Liver (tissue), 9 donors: ENCODE measurements around the gene DENND4C. TPM values are rescaled to one million over a fixed set of nuclear protein-coding genes. Genes with fewer than 3 reads are reported as not detected.

Source experiments
- DNase-seq: peaks from one replicate; pipeline ENCODE4 v3.0.0-alpha.2; 2017; ENCODE audit warnings: low spot score
- H3K27ac ChIP-seq, 2 donors: one replicate each; pipeline ENCODE4 v1.7.0; 2013; ENCODE audit warnings: inconsistent platforms in 2 of 2, low read length in 2 of 2, control low read depth in 1 of 2, low read depth in 1 of 2, mild to moderate bottlenecking in 1 of 2
- H3K27me3 ChIP-seq, 4 donors: one replicate each; pipeline versions ENCODE4 v1.6.1 to v1.7.0; 2013; ENCODE audit warnings: low read length in 3 of 4, inconsistent platforms in 1 of 4, mild to moderate bottlenecking in 1 of 4, moderate library complexity in 1 of 4; ENCODE audit not compliant: control insufficient read depth in 4 of 4, insufficient read depth in 4 of 4
- H3K36me3 ChIP-seq, 4 donors: one replicate each; pipeline versions ENCODE4 v1.6.1 to v1.7.0; 2013; ENCODE audit warnings: low read length in 3 of 4, mild to moderate bottlenecking in 3 of 4, low read depth in 1 of 4, moderate library complexity in 1 of 4; ENCODE audit not compliant: control insufficient read depth in 4 of 4, insufficient read depth in 3 of 4
- H3K4me1 ChIP-seq, 4 donors: one replicate each; pipeline versions ENCODE4 v1.6.1 to v1.7.0; 2013; ENCODE audit warnings: low read length in 3 of 4, mild to moderate bottlenecking in 3 of 4, moderate library complexity in 1 of 4; ENCODE audit not compliant: control insufficient read depth in 4 of 4, insufficient read depth in 4 of 4
- H3K4me3 ChIP-seq, 3 donors: one replicate each; pipeline versions ENCODE4 v1.6.1 to v1.7.0; 2013; ENCODE audit warnings: low read length in 3 of 3, control low read depth in 1 of 3, low read depth in 1 of 3, mild to moderate bottlenecking in 1 of 3
- H3K9ac ChIP-seq, 2 donors: one replicate each; pipeline ENCODE4 v1.7.0; 2013; ENCODE audit warnings: low read length in 2 of 2, mild to moderate bottlenecking in 2 of 2, moderate library complexity in 2 of 2, control low read depth in 1 of 2, low read depth in 1 of 2
- H3K9me3 ChIP-seq, 4 donors: one replicate each; pipeline versions ENCODE4 v1.6.1 to v1.7.0; 2013; ENCODE audit warnings: low read length in 3 of 4; ENCODE audit not compliant: control insufficient read depth in 4 of 4
- EGR1 ChIP-seq, 2 donors: IDR thresholded peaks; 2 replicates each; pipeline ENCODE4 v1.6.1; 2016 to 2018; ENCODE audit warnings: antibody characterized with exemption in 2 of 2, low read depth in 2 of 2
- FOXA1 ChIP-seq: IDR thresholded peaks from 2 replicates; pipeline ENCODE4 v1.6.1; 2016; ENCODE audit warnings: antibody characterized with exemption
- FOXA2 ChIP-seq: IDR thresholded peaks from 2 replicates; pipeline ENCODE4 v1.6.1; 2016; ENCODE audit warnings: antibody characterized with exemption
- GABPA ChIP-seq, 2 donors: IDR thresholded peaks in 1 of 2; conservative IDR thresholded peaks in 1 of 2; 2 replicates each; pipeline ENCODE4 v1.6.1; 2016; ENCODE audit warnings: antibody characterized with exemption in 2 of 2, mild to moderate bottlenecking in 1 of 2, moderate library complexity in 1 of 2
- HNF4A ChIP-seq, 2 donors: conservative IDR thresholded peaks; 2 replicates each; pipeline ENCODE4 v1.6.1; 2016; ENCODE audit warnings: antibody characterized with exemption in 2 of 2, mild to moderate bottlenecking in 2 of 2
- HNF4G ChIP-seq: IDR thresholded peaks from 2 replicates; pipeline ENCODE4 v1.6.1; 2016; ENCODE audit warnings: antibody characterized with exemption
- JUND ChIP-seq, 2 donors: IDR thresholded peaks; 2 replicates each; pipeline ENCODE4 v1.6.1; 2016; ENCODE audit warnings: antibody characterized with exemption in 2 of 2
- NR2F2 ChIP-seq: IDR thresholded peaks from 2 replicates; pipeline ENCODE4 v1.6.1; 2016; ENCODE audit warnings: antibody characterized with exemption
- RAD21 ChIP-seq, 2 donors: IDR thresholded peaks; 2 replicates each; pipeline ENCODE4 v1.6.1; 2016; ENCODE audit warnings: antibody characterized with exemption in 2 of 2, mild to moderate bottlenecking in 2 of 2
- RXRA ChIP-seq, 2 donors: IDR thresholded peaks; 2 replicates each; pipeline ENCODE4 v1.6.1; 2017 to 2018; ENCODE audit warnings: antibody characterized with exemption in 2 of 2, mild to moderate bottlenecking in 1 of 2
- SP1 ChIP-seq: IDR thresholded peaks from 2 replicates; pipeline ENCODE4 v1.6.1; 2018; ENCODE audit warnings: antibody characterized with exemption, mild to moderate bottlenecking
- TAF1 ChIP-seq: conservative IDR thresholded peaks from 2 replicates; pipeline ENCODE4 v1.6.1; 2016; ENCODE audit warnings: antibody characterized with exemption, mild to moderate bottlenecking
- YY1 ChIP-seq: IDR thresholded peaks from 2 replicates; pipeline ENCODE4 v1.6.1; 2016; ENCODE audit warnings: antibody characterized with exemption, mild to moderate bottlenecking
- ZBTB33 ChIP-seq: IDR thresholded peaks from 2 replicates; pipeline ENCODE4 v1.6.1; 2016; ENCODE audit warnings: antibody characterized with exemption
- WGBS: extraction: QIAGEN DNeasy Blood & Tissue Kit; methylation state at CpG from one replicate; pipeline ENCODE4 v1.1.7; 2013; 5-methylcytosine and 5-hydroxymethylcytosine counted together
- polyA plus RNA-seq, 2 donors: library from polyadenylated mRNA; stranded (reverse) in 1 of 2; unstranded in 1 of 2; fragments of 200-250 nt in 1 of 2; fragments of >200 nt in 1 of 2; fragmentation: Nextera tagmentation in 1 of 2; extraction: Ambion mirVana in 1 of 2; gene quantifications; one replicate each; pipeline versions ENCODE4 v1.2.1 to v1.2.3, GENCODE V29; 2013 to 2015
- total RNA-seq, 2 donors: library from RNA; depleted of rRNA; stranded (reverse); fragments of >200 nt; gene quantifications; one replicate each; pipeline ENCODE4 v1.2.3, GENCODE V29; 2014
- TF ChIP-seq, protein P1 (sequence below): IDR thresholded peaks from 2 replicates; pipeline ENCODE4 v1.6.1; 2016; ENCODE audit warnings: antibody characterized with exemption, mild to moderate bottlenecking
- TF ChIP-seq, protein P2 (sequence below): fragments of 150-350 bp; IDR thresholded peaks from 2 replicates; pipeline ENCODE4 v1.5.1; 2017; ENCODE audit warnings: improper control_type of control experiment, low read depth, low read length; ENCODE audit not compliant: missing input control
- TF ChIP-seq, protein P3 (sequence below): IDR thresholded peaks from 2 replicates; pipeline ENCODE4 v1.6.1; 2016; ENCODE audit warnings: antibody characterized with exemption
- donor health status: healthy.
- donor health status: healthy.
- donor health status: healthy.
- donor health status: healthy.
- donor health status: healthy.

The DENND4C gene
- total and polyA plus RNA-seq, 4 donors = 6.9 to 54.9 (median 14.8) TPM

DNA sequence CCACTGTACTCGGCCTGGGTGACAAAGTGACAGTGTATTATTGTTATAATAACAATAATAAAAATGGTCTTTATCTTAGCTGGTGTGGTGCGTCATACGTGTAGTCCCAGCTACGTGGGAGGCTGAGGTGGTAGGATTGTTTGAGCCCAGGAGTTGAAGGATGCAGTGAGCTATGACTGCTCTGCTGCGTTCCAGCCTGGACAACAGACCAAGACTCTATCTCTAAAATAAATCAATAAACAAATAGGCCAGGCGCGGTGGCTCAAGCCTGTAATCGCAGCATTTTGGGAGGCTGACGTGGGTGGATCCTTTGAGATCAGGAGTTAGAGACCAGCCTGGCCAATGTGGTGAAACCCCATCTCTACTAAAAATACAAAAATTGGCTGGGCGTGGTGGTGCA is 9.2 kb upstream of the DENND4C start:
- WGBS = 68% methylated on average over 10 of the region's 10 CpGs
- no peaks in the 10 kb centered on the region for H3K36me3 ChIP-seq
- no peaks in the 10 kb centered on the region for H3K9me3 ChIP-seq
- no peaks in the 10 kb centered on the region for H3K4me1 ChIP-seq
- H3K27me3 ChIP-seq = no peaks in the 10 kb centered on the region
- TF ChIP-seq RXRA (IDR thresholded peaks at IDR 0.05) (no peak), ZBTB33 (no peak)
- TF ChIP-seq, protein P1, sequence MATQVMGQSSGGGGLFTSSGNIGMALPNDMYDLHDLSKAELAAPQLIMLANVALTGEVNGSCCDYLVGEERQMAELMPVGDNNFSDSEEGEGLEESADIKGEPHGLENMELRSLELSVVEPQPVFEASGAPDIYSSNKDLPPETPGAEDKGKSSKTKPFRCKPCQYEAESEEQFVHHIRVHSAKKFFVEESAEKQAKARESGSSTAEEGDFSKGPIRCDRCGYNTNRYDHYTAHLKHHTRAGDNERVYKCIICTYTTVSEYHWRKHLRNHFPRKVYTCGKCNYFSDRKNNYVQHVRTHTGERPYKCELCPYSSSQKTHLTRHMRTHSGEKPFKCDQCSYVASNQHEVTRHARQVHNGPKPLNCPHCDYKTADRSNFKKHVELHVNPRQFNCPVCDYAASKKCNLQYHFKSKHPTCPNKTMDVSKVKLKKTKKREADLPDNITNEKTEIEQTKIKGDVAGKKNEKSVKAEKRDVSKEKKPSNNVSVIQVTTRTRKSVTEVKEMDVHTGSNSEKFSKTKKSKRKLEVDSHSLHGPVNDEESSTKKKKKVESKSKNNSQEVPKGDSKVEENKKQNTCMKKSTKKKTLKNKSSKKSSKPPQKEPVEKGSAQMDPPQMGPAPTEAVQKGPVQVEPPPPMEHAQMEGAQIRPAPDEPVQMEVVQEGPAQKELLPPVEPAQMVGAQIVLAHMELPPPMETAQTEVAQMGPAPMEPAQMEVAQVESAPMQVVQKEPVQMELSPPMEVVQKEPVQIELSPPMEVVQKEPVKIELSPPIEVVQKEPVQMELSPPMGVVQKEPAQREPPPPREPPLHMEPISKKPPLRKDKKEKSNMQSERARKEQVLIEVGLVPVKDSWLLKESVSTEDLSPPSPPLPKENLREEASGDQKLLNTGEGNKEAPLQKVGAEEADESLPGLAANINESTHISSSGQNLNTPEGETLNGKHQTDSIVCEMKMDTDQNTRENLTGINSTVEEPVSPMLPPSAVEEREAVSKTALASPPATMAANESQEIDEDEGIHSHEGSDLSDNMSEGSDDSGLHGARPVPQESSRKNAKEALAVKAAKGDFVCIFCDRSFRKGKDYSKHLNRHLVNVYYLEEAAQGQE = no peak
- no peak overlapping the region for H3K27ac ChIP-seq
- DNase-seq = no peak
- H3K4me3 ChIP-seq = no peak overlapping the region
- no peak overlapping the region for H3K9ac ChIP-seq

DNA sequence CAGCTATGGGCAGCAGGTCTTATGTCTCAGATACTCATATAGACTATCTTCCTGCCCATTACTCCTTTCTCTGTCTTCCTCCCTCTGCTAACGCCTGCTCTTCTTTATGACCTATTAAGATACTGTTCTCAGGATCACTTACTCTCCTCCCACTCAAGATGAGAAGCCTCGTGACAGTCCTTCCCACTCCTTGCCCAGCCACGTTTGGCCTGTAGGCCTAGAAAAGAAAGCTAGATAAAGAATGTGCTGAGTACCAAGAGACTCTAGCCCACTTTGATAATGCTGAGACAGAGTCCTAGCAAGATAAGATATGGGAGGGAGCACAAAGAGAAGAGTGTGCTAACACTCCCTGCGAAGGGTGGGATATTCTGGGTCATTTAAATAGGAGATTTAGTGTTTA is 6.8 kb upstream of the DENND4C start:
- Histone ChIP-seq H3K4me3 (no peak overlapping the region), H3K4me1 (no peaks in the 10 kb centered on the region), H3K36me3 (no peaks in the 10 kb centered on the region), H3K27ac (no peak overlapping the region), H3K9ac (no peak overlapping the region), H3K9me3 (no peaks in the 10 kb centered on the region), H3K27me3 (no peaks in the 10 kb centered on the region)
- TF ChIP-seq, protein P2, sequence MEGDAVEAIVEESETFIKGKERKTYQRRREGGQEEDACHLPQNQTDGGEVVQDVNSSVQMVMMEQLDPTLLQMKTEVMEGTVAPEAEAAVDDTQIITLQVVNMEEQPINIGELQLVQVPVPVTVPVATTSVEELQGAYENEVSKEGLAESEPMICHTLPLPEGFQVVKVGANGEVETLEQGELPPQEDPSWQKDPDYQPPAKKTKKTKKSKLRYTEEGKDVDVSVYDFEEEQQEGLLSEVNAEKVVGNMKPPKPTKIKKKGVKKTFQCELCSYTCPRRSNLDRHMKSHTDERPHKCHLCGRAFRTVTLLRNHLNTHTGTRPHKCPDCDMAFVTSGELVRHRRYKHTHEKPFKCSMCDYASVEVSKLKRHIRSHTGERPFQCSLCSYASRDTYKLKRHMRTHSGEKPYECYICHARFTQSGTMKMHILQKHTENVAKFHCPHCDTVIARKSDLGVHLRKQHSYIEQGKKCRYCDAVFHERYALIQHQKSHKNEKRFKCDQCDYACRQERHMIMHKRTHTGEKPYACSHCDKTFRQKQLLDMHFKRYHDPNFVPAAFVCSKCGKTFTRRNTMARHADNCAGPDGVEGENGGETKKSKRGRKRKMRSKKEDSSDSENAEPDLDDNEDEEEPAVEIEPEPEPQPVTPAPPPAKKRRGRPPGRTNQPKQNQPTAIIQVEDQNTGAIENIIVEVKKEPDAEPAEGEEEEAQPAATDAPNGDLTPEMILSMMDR = no peak
- no peak for TF ChIP-seq RXRA (IDR thresholded peaks at IDR 0.05)
- TF ChIP-seq TAF1 = no peak
- no peak for TF ChIP-seq HNF4A (conservative IDR thresholded peaks at IDR 0.05)
- TF ChIP-seq EGR1 (IDR thresholded peaks at IDR 0.05; ENCODE audit: low read depth in 2 of 2) = no peak
- TF ChIP-seq FOXA2 = no peak
- no peak for TF ChIP-seq JUND (IDR thresholded peaks at IDR 0.05)
- no peak for TF ChIP-seq HNF4G
- TF ChIP-seq NR2F2 = no peak
- no peak for TF ChIP-seq YY1
- TF ChIP-seq RAD21 (IDR thresholded peaks at IDR 0.05) = no peak
- TF ChIP-seq, protein P1 = no peak
- no peak for TF ChIP-seq FOXA1
- no peak for TF ChIP-seq GABPA (IDR thresholded peaks at IDR 0.05 in 1 of 2, conservative IDR thresholded peaks at IDR 0.05 in 1 of 2)
- TF ChIP-seq ZBTB33 = no peak
- TF ChIP-seq SP1 = no peak
- TF ChIP-seq, protein P3, sequence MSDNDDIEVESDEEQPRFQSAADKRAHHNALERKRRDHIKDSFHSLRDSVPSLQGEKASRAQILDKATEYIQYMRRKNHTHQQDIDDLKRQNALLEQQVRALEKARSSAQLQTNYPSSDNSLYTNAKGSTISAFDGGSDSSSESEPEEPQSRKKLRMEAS = no peak
- no peak for DNase-seq
- 82% methylated on average over 4 of the region's 4 CpGs for WGBS
